HG02798 (cell line): ENCODE data around the gene COG8.
A peak's percentile ranks its signal among the peaks of the same experiment; 100 is the strongest.

Source experiments
- ATAC-seq: cut with Tn5 transposase; IDR thresholded peaks from one replicate; pipeline ENCODE4 v1.9.1; 2021; ENCODE audit warnings: mild to moderate bottlenecking; ENCODE audit not compliant: unreplicated experiment, poor library complexity

Gene COG8

GRCh38 chr16:69349536-69349935, 10.2 kb upstream of the COG8 start:
- ATAC-seq: no peak

GRCh38 chr16:69348222-69348621, 8.9 kb upstream of the COG8 start:
- ATAC-seq: no peak

GRCh38 chr16:69346683-69347082, 7.3 kb upstream of the COG8 start:
- no peak for ATAC-seq

DNA sequence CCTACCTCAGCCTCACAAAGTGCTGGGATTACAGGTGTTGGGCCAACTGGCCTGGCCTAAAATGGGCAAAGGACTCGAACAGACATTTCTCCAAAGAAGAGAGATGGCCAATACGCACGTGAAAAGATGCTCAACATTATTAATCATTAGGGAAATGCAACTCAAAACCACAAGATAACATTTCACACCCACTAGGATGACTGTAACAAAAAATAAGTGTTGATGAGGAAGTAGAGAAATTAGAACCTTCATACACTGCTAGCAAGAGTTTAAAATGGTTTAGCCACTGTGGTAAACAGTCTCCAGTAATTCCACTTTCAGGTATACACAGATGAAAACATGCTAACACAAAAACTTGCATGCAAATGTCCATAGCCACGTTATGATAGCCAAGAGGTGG, 6.6 kb upstream of the COG8 start:
- no peak for ATAC-seq

- ATAC-seq: no peak
These were observed 4.8 kb upstream of the COG8 start for GRCh38 chr16:69344171-69344570.

DNA sequence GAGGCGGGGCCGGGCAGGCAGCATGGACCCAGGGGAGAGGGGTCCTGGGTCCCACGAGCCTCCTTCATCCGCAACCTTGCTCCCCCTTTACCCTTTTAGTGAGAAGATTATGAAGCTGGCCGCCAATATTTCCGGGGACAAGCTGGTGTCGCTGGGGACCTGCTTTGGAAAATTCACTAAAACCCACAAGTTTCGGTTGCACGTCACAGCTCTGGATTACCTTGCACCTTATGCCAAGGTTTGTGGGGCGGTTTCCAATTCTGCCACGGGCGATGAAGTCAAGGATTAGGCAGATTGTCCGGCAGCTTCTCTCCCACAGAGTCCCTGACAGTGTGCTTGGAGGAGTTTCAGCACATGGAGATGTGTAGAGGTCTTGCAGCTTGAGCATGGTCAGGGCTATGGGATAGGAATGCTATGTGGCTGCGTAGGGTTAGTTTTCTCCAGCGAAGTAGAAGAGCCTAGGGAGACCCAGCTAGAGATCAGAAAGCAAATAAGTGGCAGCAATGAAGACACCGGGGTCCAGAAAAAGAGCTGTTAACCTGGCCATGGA, 806 bp upstream of the COG8 start:
- no peak for ATAC-seq

- ATAC-seq: no peak
These were observed 641 bp downstream of the COG8 start for GRCh38 chr16:69338557-69339288.

- ATAC-seq: no peak
These were observed 4.7 kb downstream of the COG8 start for GRCh38 chr16:69334696-69335095.

DNA sequence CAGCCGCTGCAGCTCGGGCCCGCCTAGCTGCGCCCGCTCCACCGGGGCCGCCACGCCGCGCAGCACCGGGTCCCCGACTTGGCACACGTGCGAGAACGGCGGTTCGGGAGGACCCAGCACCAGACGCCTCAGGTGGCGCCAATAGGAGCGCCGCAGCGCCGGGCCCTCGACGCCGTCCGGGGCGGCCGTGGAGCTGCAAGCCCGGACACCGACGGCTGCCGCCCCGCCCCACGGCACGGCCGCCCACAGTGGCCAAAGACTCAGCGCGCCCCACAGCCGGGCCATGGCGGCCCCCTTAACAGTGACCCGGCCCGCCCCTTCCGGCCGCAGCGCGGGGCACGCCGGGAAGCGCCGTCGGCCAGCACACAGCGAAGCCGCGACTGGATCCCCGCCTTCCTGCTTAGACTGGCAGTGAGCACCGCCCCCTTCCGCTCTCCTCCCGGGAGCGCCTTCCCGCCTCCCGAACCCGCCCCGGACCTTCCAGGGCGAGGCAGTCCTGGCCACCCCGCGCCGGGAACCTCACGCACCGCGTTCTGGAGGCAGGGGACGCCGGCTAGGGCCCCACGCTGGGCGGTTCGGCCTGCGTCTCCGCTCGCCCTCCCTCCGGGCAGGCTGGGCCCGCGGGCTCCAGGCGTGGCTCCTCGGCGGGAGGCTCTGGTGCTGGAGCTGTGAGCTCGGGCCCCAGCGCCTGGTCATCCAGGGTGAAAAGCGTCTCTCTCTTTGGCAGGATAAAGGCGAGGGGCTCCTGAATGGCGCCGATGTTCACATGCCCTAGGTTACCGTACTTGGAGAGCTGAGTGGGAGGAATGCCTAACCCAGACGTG, 8.9 kb downstream of the COG8 start, which contains the start of gene PDF:
Gene PDF, minus strand, starts transcription at position 303 of the 824 bp plus-strand sequence. Its CDS starts 18 bp downstream, at position 285.
- ATAC-seq: peak; percentile 95

DNA sequence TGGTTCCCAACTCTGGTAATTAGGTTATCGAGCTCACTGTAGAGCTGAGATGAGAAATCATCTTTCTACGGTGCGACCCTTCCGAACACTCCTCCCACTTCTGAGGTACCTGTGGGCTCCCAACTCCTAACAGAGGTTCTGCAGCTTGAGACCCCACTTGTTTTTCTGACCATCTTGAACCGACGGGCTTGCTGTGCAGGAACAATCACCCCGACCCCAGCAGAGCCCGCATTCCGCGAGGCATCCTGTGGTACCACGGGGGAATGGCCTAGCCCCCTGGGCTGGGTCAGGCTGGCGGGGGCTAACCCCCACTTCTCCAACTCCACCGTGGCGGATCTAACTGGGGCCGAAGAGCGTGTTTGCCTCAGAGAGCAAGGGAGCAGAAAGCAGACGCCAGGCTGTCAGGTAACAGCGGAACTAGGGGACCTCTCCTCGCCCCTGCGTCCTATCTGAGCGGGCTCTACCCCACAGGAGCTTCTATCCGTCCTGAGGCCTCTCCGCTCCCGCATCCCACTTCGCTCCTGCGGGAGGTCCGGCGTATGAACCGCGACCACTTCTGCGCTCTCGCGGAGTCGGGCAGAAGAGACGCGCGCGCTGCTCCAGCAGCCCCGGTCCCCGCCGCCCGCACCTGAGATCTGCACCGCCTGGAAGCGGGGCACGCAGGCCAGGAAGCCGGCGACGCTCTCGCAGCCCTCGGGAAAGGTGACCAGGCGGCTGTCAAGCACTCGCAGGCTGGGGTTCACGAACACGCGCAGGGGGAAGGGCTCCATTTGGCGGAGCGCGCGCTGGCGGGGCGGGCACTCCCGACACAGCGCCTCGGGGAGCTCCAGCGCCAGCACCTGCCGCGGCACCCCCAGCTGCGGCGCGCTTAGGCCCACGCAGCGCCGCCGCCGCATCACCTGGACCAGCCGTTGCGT, 9.7 kb downstream of the COG8 start:
- peak; percentile 43 for ATAC-seq

GRCh38 chr16:69328854-69329316, 10.5 kb downstream of the COG8 start:
- ATAC-seq: no peak

DNA sequence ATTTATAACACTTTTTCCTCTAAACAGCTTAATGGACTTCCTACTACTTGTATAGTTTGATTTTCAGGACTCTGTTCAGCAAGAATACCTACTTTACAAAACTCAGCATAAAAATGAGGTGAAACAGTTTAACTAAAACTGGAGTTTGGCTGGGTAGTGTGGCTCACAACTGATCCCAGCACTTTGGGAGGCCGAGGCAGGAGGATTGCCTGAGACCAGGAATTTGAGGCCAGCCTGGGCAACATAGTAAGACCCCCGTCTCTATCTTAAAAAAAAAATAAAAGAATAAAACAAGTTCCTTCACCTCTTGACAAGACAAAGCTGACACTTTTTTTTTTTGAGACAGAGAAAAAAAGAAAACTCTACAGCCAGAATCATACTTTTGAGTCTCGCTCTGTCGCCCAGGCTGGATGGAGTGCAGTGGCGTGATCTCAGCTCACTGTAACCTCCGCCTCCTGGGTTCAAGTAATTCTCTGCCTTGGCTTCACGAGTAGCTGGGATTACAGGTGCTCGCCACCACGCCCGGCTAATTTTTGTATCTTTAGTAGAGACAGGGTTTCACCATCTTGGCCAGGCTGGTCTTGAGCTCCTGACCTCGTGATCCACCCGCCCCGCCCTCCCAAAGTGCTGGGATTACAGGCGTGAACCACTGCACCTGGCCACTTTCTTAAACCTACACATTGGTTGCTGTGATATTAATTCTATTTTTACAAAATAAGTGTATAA, 11.6 kb downstream of the COG8 start:
- no peak for ATAC-seq

DNA sequence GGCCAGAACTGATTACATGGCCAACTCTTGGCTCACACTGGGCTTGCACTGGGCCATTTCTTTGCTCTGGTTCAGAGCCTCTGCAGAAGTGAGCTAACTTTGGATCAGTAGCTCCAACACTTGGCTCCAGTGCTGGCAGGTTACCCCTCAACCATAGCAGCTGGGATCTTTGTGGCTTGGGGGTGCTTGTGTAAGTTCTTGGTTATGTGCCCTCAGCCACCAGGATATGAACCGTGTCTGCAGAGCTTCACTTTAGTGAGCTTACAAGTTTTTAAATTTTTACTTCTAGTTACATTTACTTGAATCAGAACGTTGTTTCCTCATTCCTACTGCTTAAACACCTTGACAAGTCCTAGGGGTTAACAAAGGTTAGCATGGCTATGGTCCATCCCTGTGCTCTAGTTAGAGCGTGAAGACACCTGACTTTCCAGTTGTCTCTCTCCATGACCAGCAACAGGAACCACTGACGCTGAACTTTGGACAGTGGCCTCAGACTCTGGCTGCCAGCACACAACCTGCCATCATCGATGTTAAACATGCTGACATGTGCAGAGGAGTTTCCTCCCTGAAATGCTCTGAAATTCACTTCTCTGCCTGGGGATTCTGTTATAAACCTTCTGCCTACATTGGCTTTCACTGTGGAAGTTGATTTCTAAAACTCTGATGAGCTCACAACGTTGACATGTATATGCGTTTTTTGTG, 13.0 kb downstream of the COG8 start:
- ATAC-seq: no peak

- no peak for ATAC-seq
These were observed 13.6 kb downstream of the COG8 start for GRCh38 chr16:69325784-69326171.

DNA sequence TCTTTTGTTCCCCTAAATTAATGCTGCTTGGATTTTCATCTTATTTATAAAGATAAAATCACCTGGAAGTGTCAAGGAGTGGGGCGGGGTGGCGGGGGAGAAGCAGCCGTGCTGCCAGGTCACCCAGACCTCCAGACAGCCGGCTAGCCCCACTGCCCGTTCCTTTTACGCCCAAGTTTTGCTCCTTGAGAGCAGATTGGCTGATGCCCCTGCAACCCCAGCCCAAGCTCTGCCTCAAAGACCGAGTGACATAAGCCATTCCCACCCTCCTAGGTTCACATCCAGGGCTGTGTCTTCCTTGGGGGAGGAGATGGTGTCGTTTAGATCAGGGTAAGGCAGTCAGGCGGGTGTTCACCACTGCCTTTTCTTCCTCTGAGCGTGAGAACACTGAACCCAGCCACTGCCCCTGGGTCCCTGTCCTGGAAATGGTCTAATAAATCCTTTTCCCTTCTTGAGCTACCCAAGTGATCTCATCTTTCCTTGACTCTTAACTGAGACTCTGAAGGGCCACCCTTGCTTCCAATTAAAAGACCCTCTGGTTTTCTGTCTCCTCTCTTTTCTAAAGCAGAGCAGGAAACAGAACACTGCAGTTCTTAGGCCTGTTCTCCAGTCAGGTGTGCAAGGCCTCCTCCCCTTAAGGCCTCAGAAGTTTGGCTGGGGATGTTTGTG, 14.6 kb downstream of the COG8 start:
- no peak for ATAC-seq

DNA sequence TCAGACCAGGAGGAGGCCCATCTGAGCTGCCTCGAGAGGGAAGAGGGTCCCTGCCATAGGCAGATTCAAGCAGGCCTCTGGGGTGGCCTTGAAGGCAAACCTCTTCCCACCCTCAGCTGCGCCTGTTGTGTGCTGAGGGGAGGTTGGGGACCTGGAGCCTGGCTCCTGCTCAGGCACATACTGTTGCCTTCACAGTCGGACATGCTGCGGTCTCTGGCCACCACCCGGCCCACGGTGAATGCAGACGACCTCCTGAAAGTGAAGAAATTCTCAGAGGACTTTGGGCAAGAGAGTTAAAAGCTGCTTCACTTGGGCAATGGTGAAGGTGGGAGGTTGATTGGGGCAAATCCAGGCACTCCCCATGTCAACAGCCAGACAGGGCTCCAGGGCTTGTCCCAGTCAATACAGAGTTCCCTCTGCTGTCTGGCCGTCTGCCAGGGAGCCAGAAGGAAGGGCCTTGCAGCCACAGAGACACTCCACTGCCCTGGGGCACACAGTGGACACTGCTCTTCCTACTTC, 15.3 kb downstream of the COG8 start:
- no peak for ATAC-seq

DNA sequence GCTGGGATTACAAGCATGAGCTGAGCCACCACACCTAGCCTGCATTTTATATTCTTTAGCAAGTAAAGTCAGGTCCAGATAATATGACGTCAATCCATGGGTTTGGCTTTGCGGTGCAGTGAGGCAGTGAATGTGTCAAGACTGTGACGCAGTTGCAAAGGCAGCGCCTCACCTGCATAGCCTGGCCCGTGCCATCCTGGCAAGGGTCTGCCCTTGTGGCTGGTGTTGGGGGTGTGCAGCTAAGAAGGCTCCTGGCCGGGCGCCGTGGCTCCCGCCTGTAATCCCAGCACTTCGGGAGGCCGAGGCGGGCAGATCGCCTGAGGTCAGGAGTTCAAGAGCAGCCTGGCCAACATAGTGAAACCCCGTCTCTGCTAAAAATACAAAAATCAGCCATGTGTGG, 15.9 kb downstream of the COG8 start:
- ATAC-seq: no peak

DNA sequence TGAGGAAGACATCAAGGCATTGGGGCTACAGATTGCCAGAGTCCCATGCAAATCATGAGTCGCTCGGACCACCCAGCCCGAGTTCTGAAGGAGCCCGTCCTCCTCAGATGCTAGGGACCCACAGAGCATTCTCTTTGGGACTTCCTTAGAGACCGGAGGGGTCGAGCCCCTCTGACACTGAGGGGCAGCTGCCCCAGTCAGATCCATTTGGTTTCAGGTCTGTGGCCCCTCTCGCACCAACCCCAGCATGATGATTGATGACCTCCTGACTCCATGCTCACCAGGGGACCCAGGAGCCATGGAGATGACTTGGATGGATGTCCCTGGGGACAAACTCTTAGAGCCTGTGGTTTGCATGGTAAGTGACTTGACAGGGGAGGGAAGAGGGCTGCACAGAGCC, 17.0 kb downstream of the COG8 start:
- no peak for ATAC-seq
